Measurements from ENCODE around the gene RAB11A. TPM values are rescaled to one million over a fixed set of nuclear protein-coding genes. Genes with fewer than 3 reads are reported as not detected.
A peak's percentile ranks its signal among the peaks of the same experiment; 100 is the strongest.

RAB11A gene
- total and polyA plus RNA-seq, 9 of the 15 experiments (the other 6 are each of a cell fraction or from before 2014, with no cell fraction given), result 129 to 369 (median 245) TPM

DNA sequence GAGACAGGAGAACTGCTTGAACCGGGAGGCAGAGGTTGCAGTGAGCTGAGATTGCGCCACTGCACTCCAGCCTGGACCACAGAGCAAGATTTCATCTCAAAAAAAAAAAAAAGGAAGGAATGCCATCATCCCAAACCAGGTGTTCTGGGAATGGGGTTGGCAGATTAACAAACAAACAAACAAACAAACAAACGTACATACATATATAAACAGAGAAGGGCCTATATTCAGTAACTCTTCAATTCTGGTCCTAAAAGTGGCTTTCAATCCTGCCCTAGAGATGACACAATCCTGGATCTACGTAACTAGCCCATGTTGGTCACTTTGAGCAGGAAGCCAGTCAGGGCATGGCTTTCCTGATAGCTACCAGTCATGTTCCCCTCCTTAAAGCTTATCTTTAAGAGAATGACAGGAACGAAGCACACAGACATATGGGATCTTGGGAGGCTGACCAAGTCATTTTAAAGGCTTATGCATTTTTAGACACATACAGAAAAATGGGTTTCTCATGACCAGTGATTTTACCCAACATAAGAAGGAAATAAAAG is 29.9 kb upstream of the RAB11A start (continued):
- TF ChIP-seq JUN (IDR thresholded peaks at IDR 0.05; ENCODE audit: borderline replicate concordance, low read depth, low read length) (0 out of 2 replicates have a peak, but pooled peaks have one; percentile 45), JUN (CRISPR knock-in tag; IDR thresholded peaks at IDR 0.05; ENCODE audit: borderline replicate concordance) (no peak), TAF7 (tag; IDR thresholded peaks at IDR 0.05) (no peak), BRCA1 (IDR thresholded peaks at IDR 0.05) (no peak), BRCA1 (CRISPR knock-in tag; IDR thresholded peaks at IDR 0.05) (no peak), ZBTB40 (IDR thresholded peaks at IDR 0.05) (no peak), ZBTB40 (CRISPR knock-in tag; IDR thresholded peaks at IDR 0.05) (no peak), NR2F6 (CRISPR knock-in tag; IDR thresholded peaks at IDR 0.05) (no peak), ZNF696 (CRISPR knock-in tag; conservative IDR thresholded peaks at IDR 0.05) (no peak), AFF4 (CRISPR knock-in tag; IDR thresholded peaks at IDR 0.05) (no peak), GABPB1 (CRISPR knock-in tag; IDR thresholded peaks at IDR 0.05) (no peak)
- TF ChIP-seq, protein P1, sequence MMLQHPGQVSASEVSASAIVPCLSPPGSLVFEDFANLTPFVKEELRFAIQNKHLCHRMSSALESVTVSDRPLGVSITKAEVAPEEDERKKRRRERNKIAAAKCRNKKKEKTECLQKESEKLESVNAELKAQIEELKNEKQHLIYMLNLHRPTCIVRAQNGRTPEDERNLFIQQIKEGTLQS (IDR thresholded peaks at IDR 0.05), result peak; percentile 69
- TF ChIP-seq, protein P1 (CRISPR knock-in tag; conservative IDR thresholded peaks at IDR 0.05), result no peak
- TF ChIP-seq, protein P2, sequence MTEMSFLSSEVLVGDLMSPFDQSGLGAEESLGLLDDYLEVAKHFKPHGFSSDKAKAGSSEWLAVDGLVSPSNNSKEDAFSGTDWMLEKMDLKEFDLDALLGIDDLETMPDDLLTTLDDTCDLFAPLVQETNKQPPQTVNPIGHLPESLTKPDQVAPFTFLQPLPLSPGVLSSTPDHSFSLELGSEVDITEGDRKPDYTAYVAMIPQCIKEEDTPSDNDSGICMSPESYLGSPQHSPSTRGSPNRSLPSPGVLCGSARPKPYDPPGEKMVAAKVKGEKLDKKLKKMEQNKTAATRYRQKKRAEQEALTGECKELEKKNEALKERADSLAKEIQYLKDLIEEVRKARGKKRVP (CRISPR knock-in tag; IDR thresholded peaks at IDR 0.05), result no peak

All from K562 (cell line).